HepG2 (cell line): ENCODE data around the gene DSPP. TPM values are rescaled to one million over a fixed set of nuclear protein-coding genes. Genes with fewer than 3 reads are reported as not detected.

ENCODE experiments used
- ATAC-seq: fragments of 200-7000 bp; cut with Tn5 transposase; 3 replicates; pipeline ENCODE4 v1.9.1; 2020; ENCODE audit warnings: mild to moderate bottlenecking, moderate library complexity
- BruUV-seq: library from RNA; stranded (reverse); fragments of 400-500 nt; replicated peaks from 2 replicates; lab custom pipeline; 2021; lab: Mats Ljungman, UMichigan
- CTCF ChIA-PET: fragments of 300-600 bp; formaldehyde crosslinking; extraction: SDS; loops from one replicate; lab custom pipeline; 2021; ENCODE audit warnings: low total read pairs, inconsistent platforms, low intra/inter-chr PET ratio; lab: Yijun Ruan, JAX
- POLR2A ChIA-PET: fragments of 350-600 bp; sonication (Branson Sonifier 250); formaldehyde crosslinking; loops from one replicate; lab custom pipeline; 2020; ENCODE audit warnings: antibody characterized with exemption, inconsistent platforms; lab: Yijun Ruan, JAX
- DNase-seq: peaks from one replicate; pipeline ENCODE4 v3.0.0-alpha.2; 2015; ENCODE audit warnings: low spot score
- FAIRE-seq: peaks from 3 replicates; lab custom pipeline; 2011; peaks lifted over from hg19 to GRCh38; lab: Jason Lieb, UNC
- H2AFZ ChIP-seq: one replicate; pipeline ENCODE4 v1.6.1; 2011; ENCODE audit warnings: low read length, inconsistent platforms
- H3K27ac ChIP-seq: fragments of 300-600 bp; 3 replicates; pipeline ENCODE4 v1.8.0; 2011; ENCODE audit warnings: mixed run types, mild to moderate bottlenecking, mixed read lengths, low read length, inconsistent platforms; ENCODE audit not compliant: insufficient read depth; ENCODE audit errors: extremely low read length
- H3K27me3 ChIP-seq, 2 experiments: fragments of 200-600 bp in 1 of 2; 2 replicates in 1 of 2; 3 replicates in 1 of 2; pipeline versions ENCODE4 v1.6.0 to v1.8.0; 2011; ENCODE audit warnings: low read length in 2 of 2, mild to moderate bottlenecking in 2 of 2, moderate library complexity in 2 of 2, inconsistent platforms in 1 of 2; ENCODE audit not compliant: insufficient read depth in 2 of 2, control insufficient read depth in 1 of 2
- H3K36me3 ChIP-seq, 2 experiments: fragments of 200-600 bp in 1 of 2; replicated peaks in 1 of 2; 2 replicates in 1 of 2; 3 replicates in 1 of 2; pipeline versions ENCODE4 v1.5.1 to v1.8.0; 2011; ENCODE audit warnings: low read length in 2 of 2, inconsistent platforms in 1 of 2; ENCODE audit not compliant: insufficient read depth in 2 of 2, control insufficient read depth in 1 of 2
- H3K4me1 ChIP-seq: 2 replicates; pipeline ENCODE4 v1.5.1; 2012; ENCODE audit warnings: low read length, inconsistent platforms; ENCODE audit not compliant: insufficient read depth
- H3K4me2 ChIP-seq: 2 replicates; pipeline ENCODE4 v1.6.0; 2011; ENCODE audit warnings: low read depth, low read length, inconsistent platforms
- H3K4me3 ChIP-seq, 3 experiments: fragments of 200-600 bp in 1 of 3; sonication (generic), shearing (Covaris generic) in 1 of 3; replicated peaks in 1 of 3; 2 replicates each; pipeline ENCODE4 v1.5.1; 2011 to 2016; ENCODE audit warnings: low read length in 3 of 3, inconsistent platforms in 2 of 3, low read depth in 2 of 3, mild to moderate bottlenecking in 2 of 3, control low read depth in 1 of 3, mixed read lengths in 1 of 3; ENCODE audit not compliant: insufficient read depth in 1 of 3
- H3K79me2 ChIP-seq: one replicate; pipeline ENCODE4 v1.6.1; 2011; ENCODE audit warnings: low read length, inconsistent platforms; ENCODE audit not compliant: insufficient read depth
- H3K9ac ChIP-seq: 2 replicates; pipeline ENCODE4 v1.6.0; 2011; ENCODE audit warnings: mild to moderate bottlenecking, low read depth, low read length, inconsistent platforms; ENCODE audit not compliant: insufficient read depth
- H3K9me3 ChIP-seq: 2 replicates; pipeline ENCODE4 v1.5.1; 2012; ENCODE audit warnings: mild to moderate bottlenecking, low read length
- H4K20me1 ChIP-seq: 2 replicates; pipeline ENCODE4 v1.6.0; 2011; ENCODE audit warnings: inconsistent platforms, mild to moderate bottlenecking, low read length, moderate library complexity; ENCODE audit not compliant: insufficient read depth
- CEBPG ChIP-seq: IDR thresholded peaks from 2 replicates; pipeline ENCODE4 v1.6.1; 2016
- ELF3 ChIP-seq: IDR thresholded peaks from 2 replicates; pipeline ENCODE4 v1.6.1; 2016; ENCODE audit warnings: missing genetic modification reagents, missing compliant biosample characterization
- RFX3 ChIP-seq: IDR thresholded peaks from 2 replicates; pipeline ENCODE4 v1.6.1; 2016; ENCODE audit warnings: missing biosample characterization, missing genetic modification reagents
- ZNF138 ChIP-seq: sonication (generic); formaldehyde crosslinking; IDR thresholded peaks from 2 replicates; pipeline ENCODE4 v1.5.0; 2020; ENCODE audit warnings: mild to moderate bottlenecking, low read depth, missing genetic modification reagents
- WGBS: methylation state at CpG from one replicate; pipeline ENCODE4 v1.1.6; 2017; ENCODE audit warnings: low lambda C conversion rate; 5-methylcytosine and 5-hydroxymethylcytosine counted together
- in situ Hi-C: cut with HindIII; loops from 2 replicates; pipeline ENCODE4 v1.10.0; 2017; ENCODE audit warnings: low pct_unique_long_range_greater_than_20kb; ENCODE audit not compliant: extremely low pct_ligation_motif_present
- intact Hi-C: fragments of 100-400 bp; cut with micrococcal nuclease; formaldehyde crosslinking; loops from one replicate; pipeline ENCODE4 v1.10.0; 2022; ENCODE audit not compliant: unreplicated experiment
- polyA plus RNA-seq, 8 experiments: library from polyadenylated mRNA; depleted of rRNA in 3 of 8; stranded (reverse) in 7 of 8; unstranded in 1 of 8; fragments of >200 nt; fragmentation: Illumina TruSeq in 4 of 8; extraction: Trizol in 4 of 8; gene quantifications; 2 replicates each; pipeline versions ENCODE4 v1.2.1 to v1.2.3, GENCODE V29; 2011 to 2016; ENCODE audit warnings: low read depth in 4 of 8, missing spikeins in 1 of 8, mixed read lengths in 1 of 8; ENCODE audit not compliant: insufficient read depth in 1 of 8
- total RNA-seq, 5 experiments: library from RNA; depleted of rRNA; stranded (reverse); fragments of >200 nt; fragmentation: Illumina TruSeq; extraction: Trizol; gene quantifications; 2 replicates each; pipeline ENCODE4 v1.2.3, GENCODE V29; 2016; ENCODE audit warnings: low read depth in 1 of 5
- TF ChIP-seq, protein P1 (sequence below): sonication (generic); formaldehyde crosslinking; IDR thresholded peaks from 2 replicates; pipeline ENCODE4 v1.5.0; 2020; ENCODE audit warnings: missing genetic modification reagents

DSPP gene
- total and polyA plus RNA-seq, 2 of the 13 experiments (the other 11 are each of a cell fraction or from before 2014, with no cell fraction given): not detected

- FAIRE-seq: no peak
- no TSS peak for BruUV-seq
- WGBS: 55% methylated on average over 6 of the region's 6 CpGs
These were observed 11.8 kb downstream of the DSPP start for GRCh38 chr4:87620086-87620485.

GRCh38 chr4:87620491-87620890 lies 12.2 kb downstream of the DSPP start:
- intact Hi-C loops: no loop called here
- POLR2A ChIA-PET: no interaction called here
- H3K9me3 ChIP-seq: no peaks in the 10 kb centered on the region
- DNase-seq: no peak
- FAIRE-seq: no peak
- no peak overlapping the region for H3K27ac ChIP-seq
- H3K4me2 ChIP-seq: no peak overlapping the region
- in situ Hi-C loops: no loop called here
- no peak overlapping the region for H3K4me3 ChIP-seq
- TF ChIP-seq CEBPG (CRISPR knock-in tag) (no peak), RFX3 (no peak), ELF3 (CRISPR knock-in tag) (no peak)
- TF ChIP-seq, protein P1, sequence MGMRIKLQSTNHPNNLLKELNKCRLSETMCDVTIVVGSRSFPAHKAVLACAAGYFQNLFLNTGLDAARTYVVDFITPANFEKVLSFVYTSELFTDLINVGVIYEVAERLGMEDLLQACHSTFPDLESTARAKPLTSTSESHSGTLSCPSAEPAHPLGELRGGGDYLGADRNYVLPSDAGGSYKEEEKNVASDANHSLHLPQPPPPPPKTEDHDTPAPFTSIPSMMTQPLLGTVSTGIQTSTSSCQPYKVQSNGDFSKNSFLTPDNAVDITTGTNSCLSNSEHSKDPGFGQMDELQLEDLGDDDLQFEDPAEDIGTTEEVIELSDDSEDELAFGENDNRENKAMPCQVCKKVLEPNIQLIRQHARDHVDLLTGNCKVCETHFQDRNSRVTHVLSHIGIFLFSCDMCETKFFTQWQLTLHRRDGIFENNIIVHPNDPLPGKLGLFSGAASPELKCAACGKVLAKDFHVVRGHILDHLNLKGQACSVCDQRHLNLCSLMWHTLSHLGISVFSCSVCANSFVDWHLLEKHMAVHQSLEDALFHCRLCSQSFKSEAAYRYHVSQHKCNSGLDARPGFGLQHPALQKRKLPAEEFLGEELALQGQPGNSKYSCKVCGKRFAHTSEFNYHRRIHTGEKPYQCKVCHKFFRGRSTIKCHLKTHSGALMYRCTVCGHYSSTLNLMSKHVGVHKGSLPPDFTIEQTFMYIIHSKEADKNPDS (CRISPR knock-in tag): no peak
- H3K27me3 ChIP-seq: no peaks in the 10 kb centered on the region
- H3K79me2 ChIP-seq: no peaks in the 10 kb centered on the region
- no peak overlapping the region for H3K9ac ChIP-seq
- BruUV-seq: no TSS peak
- no peak for ATAC-seq
- H4K20me1 ChIP-seq: no peaks in the 10 kb centered on the region
- no peaks in the 10 kb centered on the region for H3K36me3 ChIP-seq
- H3K4me1 ChIP-seq: no peaks in the 10 kb centered on the region
- no peak overlapping the region for H2AFZ ChIP-seq
- CTCF ChIA-PET: no interaction called here

More at GRCh38 chr4:87620086-87620485, 11.8 kb downstream of the DSPP start:
- H3K27ac ChIP-seq: no peak overlapping the region
- in situ Hi-C loops: no loop called here
- H3K27me3 ChIP-seq: no peaks in the 10 kb centered on the region
- CTCF ChIA-PET: no interaction called here
- no peaks in the 10 kb centered on the region for H3K4me1 ChIP-seq
- H3K4me3 ChIP-seq: no peak overlapping the region
- H3K9me3 ChIP-seq: no peaks in the 10 kb centered on the region
- POLR2A ChIA-PET: no interaction called here
- ATAC-seq (no peak), DNase-seq (no peak)
- H2AFZ ChIP-seq: no peak overlapping the region
- TF ChIP-seq ZNF138: no peak
- H3K36me3 ChIP-seq: no peaks in the 10 kb centered on the region
- H3K4me2 ChIP-seq: no peak overlapping the region
- intact Hi-C loops: no loop called here
- H4K20me1 ChIP-seq: no peaks in the 10 kb centered on the region
- H3K79me2 ChIP-seq: no peaks in the 10 kb centered on the region
- H3K9ac ChIP-seq: no peak overlapping the region
